ENCODE measurements around the gene OR7A10. TPM values are rescaled to one million over a fixed set of nuclear protein-coding genes. Genes with fewer than 3 reads are reported as not detected.
"Not testable (repeated sequence)": the region's sequence is repeated elsewhere in the genome, so short reads cannot be mapped to it uniquely, and the experiment has no call there.

Gene OR7A10
- total RNA-seq, 2 experiments from 2014 or later: not detected

GRCh38 chr19:14826006-14826405, 22.7 kb downstream of the OR7A10 start:
- intact Hi-C loops (cut with micrococcal nuclease): no loop called here
- Mint-ChIP-seq H3K9me3 (no peaks in the 10 kb centered on the region), H3K4me1 (ENCODE audit: low read depth) (no peaks in the 10 kb centered on the region), H3K27me3 (peaks cover 38% of the 10 kb centered on the region), H3K36me3 (no peaks in the 10 kb centered on the region), H3K27ac (no peak overlapping the region), H3K4me3 (no peak overlapping the region)
- CTCF ChIA-PET: no interaction called here
- POLR2A ChIA-PET: no interaction called here
- DNase-seq: no peak

- ChIA-PET CTCF (no interaction called here), POLR2A (no interaction called here)
- no peaks in the 10 kb centered on the region for H3K4me1 Mint-ChIP-seq (ENCODE audit: low read depth)
- no peaks in the 10 kb centered on the region for H3K36me3 Mint-ChIP-seq
- no peaks in the 10 kb centered on the region for H3K9me3 Mint-ChIP-seq
- no peak for DNase-seq
- intact Hi-C loops (cut with micrococcal nuclease): no loop called here
- no peak overlapping the region for H3K27ac Mint-ChIP-seq
- H3K27me3 Mint-ChIP-seq: peaks cover 35% of the 10 kb centered on the region
- no peak overlapping the region for H3K4me3 Mint-ChIP-seq
Observed at GRCh38 chr19:14821937-14822336, 26.8 kb downstream of the OR7A10 start.

GRCh38 chr19:14818588-14818987, 30.1 kb downstream of the OR7A10 start:
- intact Hi-C loops (cut with micrococcal nuclease): no loop called here
- no peak overlapping the region for H3K4me3 Mint-ChIP-seq
- H3K9me3 Mint-ChIP-seq: no peaks in the 10 kb centered on the region

GRCh38 chr19:14817052-14817451, 31.7 kb downstream of the OR7A10 start:
- ChIA-PET CTCF (interaction anchor here (1.5 kb wide), 1 partner anchor 32 kb away, joined by 3 read pairs; no protein-coding TSS in a partner anchor), POLR2A (no interaction called here)
- no peak overlapping the region for H3K27ac Mint-ChIP-seq
- H3K27me3 Mint-ChIP-seq: peaks cover 7% of the 10 kb centered on the region
- DNase-seq: no peak
- H3K9me3 Mint-ChIP-seq: no peaks in the 10 kb centered on the region
- H3K36me3 Mint-ChIP-seq: no peaks in the 10 kb centered on the region
- intact Hi-C loops (cut with micrococcal nuclease): no loop called here
- no peaks in the 10 kb centered on the region for H3K4me1 Mint-ChIP-seq (ENCODE audit: low read depth)
- no peak overlapping the region for H3K4me3 Mint-ChIP-seq

More at GRCh38 chr19:14818588-14818987, 30.1 kb downstream of the OR7A10 start:
- CTCF ChIA-PET: no interaction called here
- no peak for DNase-seq
- Mint-ChIP-seq H3K36me3 (no peaks in the 10 kb centered on the region), H3K27me3 (peaks cover 9% of the 10 kb centered on the region), H3K27ac (no peak overlapping the region), H3K4me1 (ENCODE audit: low read depth) (no peaks in the 10 kb centered on the region)
- POLR2A ChIA-PET: no interaction called here

GRCh38 chr19:14814982-14815652, 33.6 kb downstream of the OR7A10 start:
- POLR2A ChIA-PET: no interaction called here
- H3K4me1 Mint-ChIP-seq (ENCODE audit: low read depth): no peaks in the 10 kb centered on the region

GRCh38 chr19:14809272-14810057, 39.3 kb downstream of the OR7A10 start:
- Mint-ChIP-seq H3K36me3 (no peaks in the 10 kb centered on the region), H3K27ac (no peak overlapping the region), H3K27me3 (peaks cover 4% of the 10 kb centered on the region), H3K4me1 (ENCODE audit: low read depth) (no peaks in the 10 kb centered on the region), H3K4me3 (no peak overlapping the region), H3K9me3 (no peaks in the 10 kb centered on the region)
- CTCF ChIA-PET: no interaction called here
- intact Hi-C loops (cut with micrococcal nuclease): no loop called here
- DNase-seq: no peak
- POLR2A ChIA-PET: no interaction called here

More at GRCh38 chr19:14814982-14815652, 33.6 kb downstream of the OR7A10 start:
- CTCF ChIA-PET: no interaction called here
- H3K4me3 Mint-ChIP-seq: no peak overlapping the region
- no peaks in the 10 kb centered on the region for H3K27me3 Mint-ChIP-seq
- H3K36me3 Mint-ChIP-seq: no peaks in the 10 kb centered on the region
- intact Hi-C loops (cut with micrococcal nuclease): no loop called here
- H3K9me3 Mint-ChIP-seq: no peaks in the 10 kb centered on the region
- H3K27ac Mint-ChIP-seq: no peak overlapping the region
- DNase-seq: no peak

- intact Hi-C loops (cut with micrococcal nuclease): no loop called here
- ChIA-PET CTCF (no interaction called here), POLR2A (no interaction called here)
- Mint-ChIP-seq H3K27ac (no peak overlapping the region), H3K4me1 (ENCODE audit: low read depth) (no peaks in the 10 kb centered on the region), H3K9me3 (no peaks in the 10 kb centered on the region), H3K4me3 (no peak overlapping the region), H3K27me3 (peaks cover 10% of the 10 kb centered on the region), H3K36me3 (no peaks in the 10 kb centered on the region)
- no peak for DNase-seq
Observed at GRCh38 chr19:14804765-14805164, 44.0 kb downstream of the OR7A10 start.

GRCh38 chr19:14798760-14799159, 50.0 kb downstream of the OR7A10 start:
- Mint-ChIP-seq H3K4me1 (ENCODE audit: low read depth) (no peaks in the 10 kb centered on the region), H3K9me3 (no peaks in the 10 kb centered on the region), H3K27ac (no peak overlapping the region), H3K4me3 (no peak overlapping the region), H3K27me3 (peaks cover 15% of the 10 kb centered on the region), H3K36me3 (no peaks in the 10 kb centered on the region)
- DNase-seq: no peak
- POLR2A ChIA-PET: no interaction called here
- CTCF ChIA-PET: interaction anchor here (1.2 kb wide), 1 partner anchor 14 kb away, joined by 3 read pairs; no protein-coding TSS in a partner anchor
- intact Hi-C loops (cut with micrococcal nuclease): no loop called here

GRCh38 chr19:14796021-14796420, 52.7 kb downstream of the OR7A10 start:
- no peaks in the 10 kb centered on the region for H3K36me3 Mint-ChIP-seq
- H3K27ac Mint-ChIP-seq: no peak overlapping the region
- DNase-seq: no peak
- H3K9me3 Mint-ChIP-seq: no peaks in the 10 kb centered on the region
- POLR2A ChIA-PET: no interaction called here
- CTCF ChIA-PET: interaction anchor here (1.3 kb wide), 1 partner anchor 10 kb away, joined by 4 read pairs; no protein-coding TSS in a partner anchor
- no peaks in the 10 kb centered on the region for H3K4me1 Mint-ChIP-seq (ENCODE audit: low read depth)
- intact Hi-C loops (cut with micrococcal nuclease): no loop called here
- H3K27me3 Mint-ChIP-seq: peaks cover 15% of the 10 kb centered on the region
- no peak overlapping the region for H3K4me3 Mint-ChIP-seq

GRCh38 chr19:14795078-14795721, 53.5 kb downstream of the OR7A10 start:
- H3K9me3 Mint-ChIP-seq: no peaks in the 10 kb centered on the region
- intact Hi-C loops (cut with micrococcal nuclease): no loop called here
- no peaks in the 10 kb centered on the region for H3K36me3 Mint-ChIP-seq
- POLR2A ChIA-PET: no interaction called here
- no peak for DNase-seq
- no peak overlapping the region for H3K4me3 Mint-ChIP-seq
- no peak overlapping the region for H3K27ac Mint-ChIP-seq
- CTCF ChIA-PET: no interaction called here
- H3K4me1 Mint-ChIP-seq (ENCODE audit: low read depth): no peaks in the 10 kb centered on the region
- peaks cover 15% of the 10 kb centered on the region for H3K27me3 Mint-ChIP-seq

- intact Hi-C loops (cut with micrococcal nuclease); H3K9me3 Mint-ChIP-seq; DNase-seq; H3K27me3 Mint-ChIP-seq; CTCF ChIA-PET; H3K36me3 Mint-ChIP-seq; POLR2A ChIA-PET; H3K4me1 Mint-ChIP-seq (ENCODE audit: low read depth); H3K4me3 Mint-ChIP-seq; H3K27ac Mint-ChIP-seq: not testable (repeated sequence)
Observed at GRCh38 chr19:14792250-14792649, 56.5 kb downstream of the OR7A10 start.

Measured in activated CD4-positive, alpha-beta memory T cell treated with anti-CD3 and anti-CD28 coated beads for 36 hours (primary cell).